Ovary (tissue), 3 donors: ENCODE data around the gene THRAP3.

Source experiments
- EP300 ChIP-seq: sonication (generic); formaldehyde crosslinking; IDR thresholded peaks from one replicate; pipeline ENCODE4 v1.6.1; 2017; ENCODE audit warnings: antibody characterized with exemption
- POLR2A ChIP-seq: fragments of 450-650 bp; IDR thresholded peaks from one replicate; pipeline ENCODE4 v1.6.1; 2017; ENCODE audit warnings: antibody characterized with exemption, mild to moderate bottlenecking, moderate library complexity
- TF ChIP-seq, protein P1 (sequence below), 3 donors: fragments of 450-650 bp in 2 of 3; fragments of 200-600 bp in 1 of 3; IDR thresholded peaks; one replicate each; pipeline versions ENCODE4 v1.5.1 to v1.8.0; 2016 to 2022; ENCODE audit warnings: antibody characterized with exemption in 3 of 3, mild to moderate bottlenecking in 1 of 3
- donor health status: DM: no; HTN: no; CAD: no.

DNA sequence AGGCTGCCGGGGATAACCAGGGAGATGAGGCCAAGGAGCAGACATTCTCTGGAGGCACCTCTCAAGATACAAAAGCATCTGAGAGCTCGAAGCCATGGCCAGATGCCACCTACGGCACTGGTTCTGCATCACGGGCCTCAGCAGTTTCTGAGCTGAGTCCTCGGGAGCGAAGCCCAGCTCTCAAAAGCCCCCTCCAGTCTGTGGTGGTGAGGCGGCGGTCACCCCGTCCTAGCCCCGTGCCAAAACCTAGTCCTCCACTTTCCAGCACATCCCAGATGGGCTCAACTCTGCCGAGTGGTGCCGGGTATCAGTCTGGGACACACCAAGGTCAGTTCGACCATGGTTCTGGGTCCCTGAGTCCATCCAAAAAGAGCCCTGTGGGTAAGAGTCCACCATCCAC, 62.6 kb downstream of the THRAP3 start:
- TF ChIP-seq, protein P1, sequence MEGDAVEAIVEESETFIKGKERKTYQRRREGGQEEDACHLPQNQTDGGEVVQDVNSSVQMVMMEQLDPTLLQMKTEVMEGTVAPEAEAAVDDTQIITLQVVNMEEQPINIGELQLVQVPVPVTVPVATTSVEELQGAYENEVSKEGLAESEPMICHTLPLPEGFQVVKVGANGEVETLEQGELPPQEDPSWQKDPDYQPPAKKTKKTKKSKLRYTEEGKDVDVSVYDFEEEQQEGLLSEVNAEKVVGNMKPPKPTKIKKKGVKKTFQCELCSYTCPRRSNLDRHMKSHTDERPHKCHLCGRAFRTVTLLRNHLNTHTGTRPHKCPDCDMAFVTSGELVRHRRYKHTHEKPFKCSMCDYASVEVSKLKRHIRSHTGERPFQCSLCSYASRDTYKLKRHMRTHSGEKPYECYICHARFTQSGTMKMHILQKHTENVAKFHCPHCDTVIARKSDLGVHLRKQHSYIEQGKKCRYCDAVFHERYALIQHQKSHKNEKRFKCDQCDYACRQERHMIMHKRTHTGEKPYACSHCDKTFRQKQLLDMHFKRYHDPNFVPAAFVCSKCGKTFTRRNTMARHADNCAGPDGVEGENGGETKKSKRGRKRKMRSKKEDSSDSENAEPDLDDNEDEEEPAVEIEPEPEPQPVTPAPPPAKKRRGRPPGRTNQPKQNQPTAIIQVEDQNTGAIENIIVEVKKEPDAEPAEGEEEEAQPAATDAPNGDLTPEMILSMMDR (IDR thresholded peaks at IDR 0.05), result no peak
- TF ChIP-seq EP300 (no peak), POLR2A (no peak)
